GM12873 (cell line): ENCODE results near the gene DYRK1B.

Source experiments
- TF ChIP-seq, protein P1 (sequence below): IDR thresholded peaks from 2 replicates; pipeline ENCODE4 v1.5.1; 2012; ENCODE audit warnings: low read depth, mild to moderate bottlenecking, moderate library complexity, low read length, control low read depth; ENCODE audit not compliant: insufficient read depth; ENCODE audit errors: missing control alignments

DYRK1B gene

DNA sequence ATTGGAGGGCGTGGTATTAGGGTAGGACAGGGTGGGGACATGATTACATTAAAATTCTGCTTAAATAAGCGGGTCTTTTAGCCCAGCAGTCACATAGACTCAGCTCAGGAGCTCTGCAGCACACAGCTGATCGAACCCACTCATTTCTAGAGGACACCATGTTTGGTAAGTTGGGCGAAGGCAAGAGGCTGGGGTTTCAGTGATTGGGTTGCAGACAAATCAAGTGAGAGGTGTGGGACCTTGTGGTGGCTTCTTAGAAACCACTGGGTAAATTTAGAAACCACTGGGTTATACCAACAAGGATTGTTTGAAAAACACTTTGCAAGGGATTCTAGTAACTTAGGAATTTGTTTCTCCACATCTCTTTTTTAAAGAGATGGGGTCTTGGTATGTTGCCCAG lies 55.2 kb downstream of the DYRK1B start, which contains the start of gene LEUTX:
TSS of gene LEUTX (plus strand) at position 92 of the 400 bp plus-strand sequence. CDS start at position 159, 67 bp downstream.
- TF ChIP-seq, protein P1, sequence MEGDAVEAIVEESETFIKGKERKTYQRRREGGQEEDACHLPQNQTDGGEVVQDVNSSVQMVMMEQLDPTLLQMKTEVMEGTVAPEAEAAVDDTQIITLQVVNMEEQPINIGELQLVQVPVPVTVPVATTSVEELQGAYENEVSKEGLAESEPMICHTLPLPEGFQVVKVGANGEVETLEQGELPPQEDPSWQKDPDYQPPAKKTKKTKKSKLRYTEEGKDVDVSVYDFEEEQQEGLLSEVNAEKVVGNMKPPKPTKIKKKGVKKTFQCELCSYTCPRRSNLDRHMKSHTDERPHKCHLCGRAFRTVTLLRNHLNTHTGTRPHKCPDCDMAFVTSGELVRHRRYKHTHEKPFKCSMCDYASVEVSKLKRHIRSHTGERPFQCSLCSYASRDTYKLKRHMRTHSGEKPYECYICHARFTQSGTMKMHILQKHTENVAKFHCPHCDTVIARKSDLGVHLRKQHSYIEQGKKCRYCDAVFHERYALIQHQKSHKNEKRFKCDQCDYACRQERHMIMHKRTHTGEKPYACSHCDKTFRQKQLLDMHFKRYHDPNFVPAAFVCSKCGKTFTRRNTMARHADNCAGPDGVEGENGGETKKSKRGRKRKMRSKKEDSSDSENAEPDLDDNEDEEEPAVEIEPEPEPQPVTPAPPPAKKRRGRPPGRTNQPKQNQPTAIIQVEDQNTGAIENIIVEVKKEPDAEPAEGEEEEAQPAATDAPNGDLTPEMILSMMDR, result no peak
